Ishikawa (cell line): ENCODE measurements around the gene HES3.

Experiments
- CEBPB ChIP-seq: IDR thresholded peaks from 2 replicates; pipeline ENCODE4 v1.6.1; 2012
- CREB1 ChIP-seq: IDR thresholded peaks from 2 replicates; pipeline ENCODE4 v1.6.1; 2012; ENCODE audit warnings: low read depth
- EGR1 ChIP-seq: IDR thresholded peaks from 2 replicates; pipeline ENCODE4 v1.6.1; 2012
- EP300 ChIP-seq: IDR thresholded peaks from 2 replicates; pipeline ENCODE4 v1.6.1; 2012; ENCODE audit warnings: borderline replicate concordance
- FOXM1 ChIP-seq: IDR thresholded peaks from 2 replicates; pipeline ENCODE4 v1.6.1; 2012; ENCODE audit warnings: low read depth, borderline replicate concordance
- NFIC ChIP-seq: IDR thresholded peaks from 2 replicates; pipeline ENCODE4 v1.6.1; 2012
- RAD21 ChIP-seq: IDR thresholded peaks from 2 replicates; pipeline ENCODE4 v1.6.1; 2012; ENCODE audit warnings: low read depth
- TAF1 ChIP-seq: IDR thresholded peaks from 2 replicates; pipeline ENCODE4 v1.6.1; 2012; ENCODE audit warnings: low read depth, mild to moderate bottlenecking
- TCF12 ChIP-seq: IDR thresholded peaks from 2 replicates; pipeline ENCODE4 v1.6.1; 2012; ENCODE audit warnings: low read depth
- TEAD4 ChIP-seq: IDR thresholded peaks from 2 replicates; pipeline ENCODE4 v1.6.1; 2012
- USF1 ChIP-seq: IDR thresholded peaks from 2 replicates; pipeline ENCODE4 v1.6.1; 2012
- YY1 ChIP-seq: IDR thresholded peaks from 2 replicates; pipeline ENCODE4 v1.6.1; 2012; ENCODE audit warnings: low read depth
- ZBTB7A ChIP-seq: IDR thresholded peaks from 2 replicates; pipeline ENCODE4 v1.6.1; 2012; ENCODE audit warnings: low read depth
- TF ChIP-seq, protein P1 (sequence below): IDR thresholded peaks from 2 replicates; pipeline ENCODE4 v1.6.1; 2012; ENCODE audit warnings: low read depth, mild to moderate bottlenecking
- TF ChIP-seq, protein P2 (sequence below): IDR thresholded peaks from 2 replicates; pipeline ENCODE4 v1.6.1; 2012

Gene HES3

GRCh38 chr1:6294890-6295556, 51.0 kb downstream of the HES3 start:
- TF ChIP-seq FOXM1 (no peak), CEBPB (no peak; the same call in 1 of the 2 replicates), TCF12 (no peak), ZBTB7A (no peak), TAF1 (no peak), EP300 (no peak), USF1 (no peak), RAD21 (no peak), CREB1 (no peak), YY1 (no peak), NFIC (no peak), TEAD4 (no peak), EGR1 (no peak)
- TF ChIP-seq, protein P1, sequence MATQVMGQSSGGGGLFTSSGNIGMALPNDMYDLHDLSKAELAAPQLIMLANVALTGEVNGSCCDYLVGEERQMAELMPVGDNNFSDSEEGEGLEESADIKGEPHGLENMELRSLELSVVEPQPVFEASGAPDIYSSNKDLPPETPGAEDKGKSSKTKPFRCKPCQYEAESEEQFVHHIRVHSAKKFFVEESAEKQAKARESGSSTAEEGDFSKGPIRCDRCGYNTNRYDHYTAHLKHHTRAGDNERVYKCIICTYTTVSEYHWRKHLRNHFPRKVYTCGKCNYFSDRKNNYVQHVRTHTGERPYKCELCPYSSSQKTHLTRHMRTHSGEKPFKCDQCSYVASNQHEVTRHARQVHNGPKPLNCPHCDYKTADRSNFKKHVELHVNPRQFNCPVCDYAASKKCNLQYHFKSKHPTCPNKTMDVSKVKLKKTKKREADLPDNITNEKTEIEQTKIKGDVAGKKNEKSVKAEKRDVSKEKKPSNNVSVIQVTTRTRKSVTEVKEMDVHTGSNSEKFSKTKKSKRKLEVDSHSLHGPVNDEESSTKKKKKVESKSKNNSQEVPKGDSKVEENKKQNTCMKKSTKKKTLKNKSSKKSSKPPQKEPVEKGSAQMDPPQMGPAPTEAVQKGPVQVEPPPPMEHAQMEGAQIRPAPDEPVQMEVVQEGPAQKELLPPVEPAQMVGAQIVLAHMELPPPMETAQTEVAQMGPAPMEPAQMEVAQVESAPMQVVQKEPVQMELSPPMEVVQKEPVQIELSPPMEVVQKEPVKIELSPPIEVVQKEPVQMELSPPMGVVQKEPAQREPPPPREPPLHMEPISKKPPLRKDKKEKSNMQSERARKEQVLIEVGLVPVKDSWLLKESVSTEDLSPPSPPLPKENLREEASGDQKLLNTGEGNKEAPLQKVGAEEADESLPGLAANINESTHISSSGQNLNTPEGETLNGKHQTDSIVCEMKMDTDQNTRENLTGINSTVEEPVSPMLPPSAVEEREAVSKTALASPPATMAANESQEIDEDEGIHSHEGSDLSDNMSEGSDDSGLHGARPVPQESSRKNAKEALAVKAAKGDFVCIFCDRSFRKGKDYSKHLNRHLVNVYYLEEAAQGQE: no peak
- TF ChIP-seq, protein P2, sequence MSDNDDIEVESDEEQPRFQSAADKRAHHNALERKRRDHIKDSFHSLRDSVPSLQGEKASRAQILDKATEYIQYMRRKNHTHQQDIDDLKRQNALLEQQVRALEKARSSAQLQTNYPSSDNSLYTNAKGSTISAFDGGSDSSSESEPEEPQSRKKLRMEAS: no peak
